Neural cell (in vitro differentiated cells): ENCODE data around the gene MCL1. TPM values are rescaled to one million over a fixed set of nuclear protein-coding genes. Genes with fewer than 3 reads are reported as not detected.

ENCODE experiments used
- H2AFZ ChIP-seq: fragments of 200-600, 300-800 bp; sonication (generic), shearing (Covaris generic); 2 replicates; pipeline ENCODE4 v1.6.0; 2014; ENCODE audit warnings: low read depth, mild to moderate bottlenecking, antibody characterized with exemption, low read length, moderate library complexity
- H3F3A ChIP-seq: fragments of 200-600 bp; shearing (Covaris generic); 2 replicates; pipeline ENCODE4 v1.6.1; 2016; ENCODE audit warnings: mild to moderate bottlenecking, moderate library complexity, mixed read lengths, antibody characterized with exemption, low read length; ENCODE audit not compliant: insufficient read depth, poor library complexity, severe bottlenecking
- H3K27ac ChIP-seq: fragments of 200-600, 300-800 bp; sonication (generic), shearing (Covaris generic); 2 replicates; pipeline ENCODE4 v1.5.1; 2014; ENCODE audit warnings: mild to moderate bottlenecking, low read length, moderate library complexity
- H3K27me3 ChIP-seq: fragments of 300-800, 200-600 bp; sonication (generic), shearing (Covaris generic); 2 replicates; pipeline ENCODE4 v1.6.0; 2014; ENCODE audit warnings: mild to moderate bottlenecking, low read depth, low read length, moderate library complexity; ENCODE audit not compliant: insufficient read depth
- H3K36me3 ChIP-seq: fragments of 300-800, 200-600 bp; sonication (generic), shearing (Covaris generic); 2 replicates; pipeline ENCODE4 v1.5.1; 2014; ENCODE audit warnings: mild to moderate bottlenecking, antibody characterized with exemption, low read length, moderate library complexity; ENCODE audit not compliant: insufficient read depth
- H3K4me2 ChIP-seq: fragments of 300-800, 200-600 bp; sonication (generic), shearing (Covaris generic); 2 replicates; pipeline ENCODE4 v1.6.0; 2014; ENCODE audit warnings: mild to moderate bottlenecking, low read length
- H3K4me3 ChIP-seq: fragments of 300-800, 200-600 bp; sonication (generic), shearing (Covaris generic); 2 replicates; pipeline ENCODE4 v1.5.1; 2014; ENCODE audit warnings: mild to moderate bottlenecking, low read length, moderate library complexity
- H3K79me2 ChIP-seq: fragments of 200-600 bp; shearing (Covaris generic); replicated peaks from 2 replicates; pipeline ENCODE4 v1.6.0; 2014; ENCODE audit warnings: mild to moderate bottlenecking, low read length, moderate library complexity; ENCODE audit not compliant: insufficient read depth
- H3K9ac ChIP-seq: fragments of 300-800, 200-600 bp; sonication (generic), shearing (Covaris generic); 2 replicates; pipeline ENCODE4 v1.6.1; 2016; ENCODE audit warnings: mild to moderate bottlenecking, low read length, mixed read lengths
- H3K9me2 ChIP-seq: fragments of 200-600 bp; shearing (Covaris generic); 2 replicates; pipeline ENCODE4 v1.6.1; 2016; ENCODE audit warnings: mild to moderate bottlenecking, low read length, mixed read lengths; ENCODE audit not compliant: insufficient read depth
- H3K9me3 ChIP-seq: fragments of 200-600, 300-800 bp; sonication (generic), shearing (Covaris generic); 2 replicates; pipeline ENCODE4 v1.6.1; 2016; ENCODE audit warnings: mild to moderate bottlenecking, mixed run types, low read length, moderate library complexity, mixed read lengths
- H4K20me1 ChIP-seq: fragments of 200-600 bp; shearing (Covaris generic); 2 replicates; pipeline ENCODE4 v1.6.1; 2016; ENCODE audit warnings: mild to moderate bottlenecking, mixed run types; ENCODE audit not compliant: insufficient read depth
- EP300 ChIP-seq: fragments of 450-650 bp; conservative IDR thresholded peaks from 2 replicates; pipeline ENCODE4 v1.6.1; 2014; ENCODE audit warnings: antibody characterized with exemption, mild to moderate bottlenecking, moderate library complexity; ENCODE audit not compliant: poor library complexity, severe bottlenecking
- EZH2 ChIP-seq: fragments of 200-600, 300-800 bp; shearing (Covaris generic), sonication (generic); IDR thresholded peaks from 2 replicates; pipeline ENCODE4 v1.6.1; 2014; ENCODE audit warnings: antibody characterized with exemption, low read length, borderline replicate concordance, mild to moderate bottlenecking; ENCODE audit not compliant: insufficient read depth, poor library complexity, severe bottlenecking
- MXI1 ChIP-seq: fragments of 450-650 bp; conservative IDR thresholded peaks from 2 replicates; pipeline ENCODE4 v1.6.1; 2014; ENCODE audit warnings: antibody characterized with exemption, mild to moderate bottlenecking; ENCODE audit not compliant: poor library complexity, severe bottlenecking
- POLR2AphosphoS5 ChIP-seq: IDR thresholded peaks from 2 replicates; pipeline ENCODE4 v1.6.1; 2012
- RAD21 ChIP-seq: fragments of 450-650 bp; conservative IDR thresholded peaks from 2 replicates; pipeline ENCODE4 v1.6.1; 2014; ENCODE audit warnings: antibody characterized with exemption, mild to moderate bottlenecking, moderate library complexity
- SMC3 ChIP-seq: fragments of 450-650 bp; conservative IDR thresholded peaks from 2 replicates; pipeline ENCODE4 v1.6.1; 2014; ENCODE audit warnings: antibody characterized with exemption, mild to moderate bottlenecking, moderate library complexity; ENCODE audit not compliant: poor library complexity
- TAF1 ChIP-seq: IDR thresholded peaks from 2 replicates; pipeline ENCODE4 v1.6.1; 2012; ENCODE audit warnings: low read depth
- polyA plus RNA-seq: library from polyadenylated mRNA; depleted of rRNA; stranded (reverse); fragments of >200 nt; gene quantifications from 2 replicates; pipeline ENCODE4 v1.2.3, GENCODE V29; 2014
- TF ChIP-seq, protein P1 (sequence below): IDR thresholded peaks from 2 replicates; pipeline ENCODE4 v1.6.1; 2012; ENCODE audit warnings: borderline replicate concordance
- TF ChIP-seq, protein P2 (sequence below): fragments of 450-650 bp; IDR thresholded peaks from 2 replicates; pipeline ENCODE4 v1.5.1; 2014; ENCODE audit warnings: antibody characterized with exemption, mild to moderate bottlenecking, moderate library complexity; ENCODE audit not compliant: poor library complexity, severe bottlenecking

Gene MCL1
- polyA plus RNA-seq, 1 donor from 2014 or later = 171 TPM

- no peak overlapping the region for H3K4me3 ChIP-seq
- H3K9me3 ChIP-seq = no peaks in the 10 kb centered on the region
- H3K27me3 ChIP-seq = no peaks in the 10 kb centered on the region
- no peak overlapping the region for H3K27ac ChIP-seq
- no peak for TF ChIP-seq MXI1
- no peak for TF ChIP-seq EP300
- TF ChIP-seq, protein P1, sequence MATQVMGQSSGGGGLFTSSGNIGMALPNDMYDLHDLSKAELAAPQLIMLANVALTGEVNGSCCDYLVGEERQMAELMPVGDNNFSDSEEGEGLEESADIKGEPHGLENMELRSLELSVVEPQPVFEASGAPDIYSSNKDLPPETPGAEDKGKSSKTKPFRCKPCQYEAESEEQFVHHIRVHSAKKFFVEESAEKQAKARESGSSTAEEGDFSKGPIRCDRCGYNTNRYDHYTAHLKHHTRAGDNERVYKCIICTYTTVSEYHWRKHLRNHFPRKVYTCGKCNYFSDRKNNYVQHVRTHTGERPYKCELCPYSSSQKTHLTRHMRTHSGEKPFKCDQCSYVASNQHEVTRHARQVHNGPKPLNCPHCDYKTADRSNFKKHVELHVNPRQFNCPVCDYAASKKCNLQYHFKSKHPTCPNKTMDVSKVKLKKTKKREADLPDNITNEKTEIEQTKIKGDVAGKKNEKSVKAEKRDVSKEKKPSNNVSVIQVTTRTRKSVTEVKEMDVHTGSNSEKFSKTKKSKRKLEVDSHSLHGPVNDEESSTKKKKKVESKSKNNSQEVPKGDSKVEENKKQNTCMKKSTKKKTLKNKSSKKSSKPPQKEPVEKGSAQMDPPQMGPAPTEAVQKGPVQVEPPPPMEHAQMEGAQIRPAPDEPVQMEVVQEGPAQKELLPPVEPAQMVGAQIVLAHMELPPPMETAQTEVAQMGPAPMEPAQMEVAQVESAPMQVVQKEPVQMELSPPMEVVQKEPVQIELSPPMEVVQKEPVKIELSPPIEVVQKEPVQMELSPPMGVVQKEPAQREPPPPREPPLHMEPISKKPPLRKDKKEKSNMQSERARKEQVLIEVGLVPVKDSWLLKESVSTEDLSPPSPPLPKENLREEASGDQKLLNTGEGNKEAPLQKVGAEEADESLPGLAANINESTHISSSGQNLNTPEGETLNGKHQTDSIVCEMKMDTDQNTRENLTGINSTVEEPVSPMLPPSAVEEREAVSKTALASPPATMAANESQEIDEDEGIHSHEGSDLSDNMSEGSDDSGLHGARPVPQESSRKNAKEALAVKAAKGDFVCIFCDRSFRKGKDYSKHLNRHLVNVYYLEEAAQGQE = no peak
- no peak for TF ChIP-seq RAD21
- TF ChIP-seq POLR2AphosphoS5 = no peak
- TF ChIP-seq, protein P2, sequence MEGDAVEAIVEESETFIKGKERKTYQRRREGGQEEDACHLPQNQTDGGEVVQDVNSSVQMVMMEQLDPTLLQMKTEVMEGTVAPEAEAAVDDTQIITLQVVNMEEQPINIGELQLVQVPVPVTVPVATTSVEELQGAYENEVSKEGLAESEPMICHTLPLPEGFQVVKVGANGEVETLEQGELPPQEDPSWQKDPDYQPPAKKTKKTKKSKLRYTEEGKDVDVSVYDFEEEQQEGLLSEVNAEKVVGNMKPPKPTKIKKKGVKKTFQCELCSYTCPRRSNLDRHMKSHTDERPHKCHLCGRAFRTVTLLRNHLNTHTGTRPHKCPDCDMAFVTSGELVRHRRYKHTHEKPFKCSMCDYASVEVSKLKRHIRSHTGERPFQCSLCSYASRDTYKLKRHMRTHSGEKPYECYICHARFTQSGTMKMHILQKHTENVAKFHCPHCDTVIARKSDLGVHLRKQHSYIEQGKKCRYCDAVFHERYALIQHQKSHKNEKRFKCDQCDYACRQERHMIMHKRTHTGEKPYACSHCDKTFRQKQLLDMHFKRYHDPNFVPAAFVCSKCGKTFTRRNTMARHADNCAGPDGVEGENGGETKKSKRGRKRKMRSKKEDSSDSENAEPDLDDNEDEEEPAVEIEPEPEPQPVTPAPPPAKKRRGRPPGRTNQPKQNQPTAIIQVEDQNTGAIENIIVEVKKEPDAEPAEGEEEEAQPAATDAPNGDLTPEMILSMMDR = no peak
- no peak for TF ChIP-seq SMC3
- no peak for TF ChIP-seq EZH2
- no peak for TF ChIP-seq TAF1
- no peaks in the 10 kb centered on the region for H3K36me3 ChIP-seq
- H2AFZ ChIP-seq = no peak overlapping the region
- no peaks in the 10 kb centered on the region for H3F3A ChIP-seq
- no peaks in the 10 kb centered on the region for H4K20me1 ChIP-seq
- no peaks in the 10 kb centered on the region for H3K9me2 ChIP-seq
- H3K4me2 ChIP-seq = no peak overlapping the region
- no peak overlapping the region for H3K9ac ChIP-seq
- H3K79me2 ChIP-seq = no peaks in the 10 kb centered on the region
These were observed 45.4 kb downstream of the MCL1 start for GRCh38 chr1:150534002-150534401.

GRCh38 chr1:150532860-150533259 lies 46.5 kb downstream of the MCL1 start:
- no peak overlapping the region for H3K27ac ChIP-seq
- no peak overlapping the region for H3K4me2 ChIP-seq
- no peaks in the 10 kb centered on the region for H4K20me1 ChIP-seq
- no peaks in the 10 kb centered on the region for H3K79me2 ChIP-seq
- no peaks in the 10 kb centered on the region for H3K9me2 ChIP-seq
- TF ChIP-seq TAF1 (no peak), RAD21 (no peak), EP300 (no peak), MXI1 (no peak), POLR2AphosphoS5 (no peak), SMC3 (no peak), EZH2 (no peak)
- TF ChIP-seq, protein P1 = no peak
- TF ChIP-seq, protein P2 = no peak
- no peak overlapping the region for H3K9ac ChIP-seq
- H2AFZ ChIP-seq = no peak overlapping the region
- H3F3A ChIP-seq = no peaks in the 10 kb centered on the region
- H3K36me3 ChIP-seq = no peaks in the 10 kb centered on the region
- H3K4me3 ChIP-seq = no peak overlapping the region
- no peaks in the 10 kb centered on the region for H3K27me3 ChIP-seq
- no peaks in the 10 kb centered on the region for H3K9me3 ChIP-seq
